ENCODE results near the gene OVAAL.
"Not testable (repeated sequence)": the region's sequence is repeated elsewhere in the genome, so short reads cannot be mapped to it uniquely, and the experiment has no call there.

OVAAL gene

DNA sequence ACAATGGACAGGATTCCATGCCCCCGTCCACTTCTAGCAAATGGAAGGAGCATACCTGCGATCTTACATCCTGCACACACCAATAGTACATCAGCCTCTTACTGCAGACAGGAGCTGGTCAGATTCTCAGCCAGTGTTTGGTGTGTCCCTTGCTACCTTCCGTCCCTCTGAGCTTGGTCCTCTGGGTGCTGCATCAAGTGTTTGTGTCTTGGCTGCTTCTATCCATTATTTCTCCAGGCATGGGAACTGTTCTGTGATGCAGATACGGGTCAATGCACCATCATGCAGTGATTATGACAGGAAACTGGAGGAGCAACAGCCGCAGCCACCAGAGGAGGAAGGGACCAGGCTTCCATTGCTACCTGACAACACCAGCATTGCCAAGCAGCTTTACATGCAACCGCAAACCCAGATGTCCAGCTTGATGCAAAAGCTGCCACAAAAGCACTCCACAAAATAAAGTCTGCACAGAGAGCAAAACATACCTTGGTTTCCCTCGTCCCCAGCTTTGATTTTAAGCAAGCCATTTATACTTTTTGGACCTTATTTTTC is 21.9 kb upstream of the OVAAL start:
- DNase-seq: no peak
- intact Hi-C loops (cut with DNase I): loop anchor here (10.0 kb wide), 1 partner anchor 98 kb away; the partner anchor contains the start of gene XPR1

DNA sequence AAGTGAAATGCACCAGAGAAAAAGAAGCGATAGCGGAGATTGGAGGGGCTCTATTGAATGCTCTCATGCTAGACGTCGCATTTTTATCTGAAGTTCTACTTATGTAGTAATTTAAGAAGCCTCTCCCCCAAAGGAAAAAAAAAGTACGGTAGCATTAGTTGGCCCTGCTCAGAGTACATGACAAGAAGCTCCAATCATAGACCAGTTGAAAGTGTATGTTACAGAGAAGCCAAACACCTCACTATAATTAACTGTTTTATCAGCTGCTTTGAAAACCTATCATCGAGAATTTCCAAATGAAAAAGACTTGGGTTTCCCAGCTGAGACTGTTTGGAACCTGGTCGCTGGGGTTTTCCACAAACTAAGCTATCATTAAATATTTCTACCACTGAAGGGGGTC is 19.6 kb upstream of the OVAAL start:
- intact Hi-C loops (cut with DNase I): loop anchor here (10.0 kb wide), 1 partner anchor 96 kb away; the partner anchor contains the start of gene XPR1
- DNase-seq: no peak

DNA sequence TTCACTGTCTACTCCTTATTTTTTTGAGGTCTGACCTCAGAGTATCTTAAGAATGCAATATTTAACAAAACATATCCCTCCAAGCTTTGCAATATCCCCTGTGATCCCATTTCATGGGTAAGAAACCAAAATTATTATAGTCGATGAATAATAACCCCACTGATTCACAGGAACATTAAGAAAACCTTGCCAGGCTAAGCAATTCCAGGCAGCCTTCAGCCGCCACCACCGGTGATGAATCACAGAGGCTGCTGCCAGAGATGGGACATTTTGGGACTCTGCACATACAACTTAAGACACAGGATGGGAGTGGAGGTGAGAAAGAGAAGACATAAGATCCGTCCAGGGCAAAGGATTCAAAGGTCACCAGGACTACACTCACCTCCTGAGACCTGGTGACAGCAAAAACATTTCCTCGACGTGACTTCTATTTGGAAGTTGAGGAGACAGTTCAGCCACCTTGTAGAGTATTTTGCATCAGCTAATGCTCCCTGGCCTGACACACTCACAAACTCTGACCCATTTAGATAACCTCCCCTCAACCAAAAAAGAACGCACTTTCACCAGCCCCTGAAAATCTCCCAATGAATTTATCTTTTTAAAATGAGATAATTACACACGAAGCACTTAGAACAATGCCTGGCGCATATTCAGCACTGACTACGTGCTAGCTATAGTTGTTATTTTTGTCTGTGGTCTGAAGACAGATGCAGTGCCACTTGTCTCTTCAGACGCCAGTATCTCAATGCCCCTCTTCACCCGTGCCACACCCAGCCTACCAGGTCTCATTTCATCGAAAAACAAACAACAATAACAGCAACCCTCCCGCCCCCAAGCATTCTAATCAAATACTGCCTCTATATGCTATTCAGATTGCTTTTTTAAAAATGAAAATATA is 17.8 kb upstream of the OVAAL start:
- intact Hi-C loops (cut with DNase I): no loop called here
- DNase-seq: peak in 7 of 10 donors; percentile 7 to 89 (median 31)

DNA sequence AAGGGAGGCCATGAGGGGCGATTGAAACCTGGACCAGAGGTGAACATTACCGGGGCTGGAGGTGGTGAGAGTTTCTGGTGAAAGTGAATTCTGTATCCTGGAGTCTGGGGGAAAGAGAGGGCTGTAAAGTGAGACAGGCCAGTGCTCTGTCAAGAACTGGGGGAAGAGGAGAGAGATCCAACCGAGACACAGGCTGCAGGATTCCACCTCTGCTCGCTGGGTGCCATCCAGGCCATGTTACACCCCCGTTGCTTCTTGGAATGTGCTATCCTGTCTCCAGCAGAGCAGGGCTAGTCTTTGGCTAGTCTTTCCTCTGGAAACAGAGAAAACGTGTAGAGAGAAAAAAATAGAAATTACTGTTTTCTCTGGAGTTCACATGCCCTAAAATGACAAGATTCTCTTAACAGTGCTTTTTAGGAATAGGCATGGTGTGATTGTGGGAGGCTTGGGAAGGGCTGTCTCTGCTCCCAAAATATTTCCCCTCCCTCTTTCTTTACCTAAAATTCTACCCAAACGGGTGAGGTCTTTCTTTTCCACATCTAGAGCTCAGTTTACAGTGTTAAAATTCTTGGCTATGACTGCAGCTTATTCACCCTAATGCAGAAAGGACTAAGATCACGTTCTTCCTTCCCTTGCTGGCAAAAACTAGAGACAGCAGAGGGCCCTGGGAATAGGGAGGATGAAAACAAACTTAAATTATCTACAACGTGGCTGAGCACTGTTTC is 16.5 kb upstream of the OVAAL start:
- intact Hi-C loops (cut with DNase I): no loop called here
- DNase-seq: no peak

DNA sequence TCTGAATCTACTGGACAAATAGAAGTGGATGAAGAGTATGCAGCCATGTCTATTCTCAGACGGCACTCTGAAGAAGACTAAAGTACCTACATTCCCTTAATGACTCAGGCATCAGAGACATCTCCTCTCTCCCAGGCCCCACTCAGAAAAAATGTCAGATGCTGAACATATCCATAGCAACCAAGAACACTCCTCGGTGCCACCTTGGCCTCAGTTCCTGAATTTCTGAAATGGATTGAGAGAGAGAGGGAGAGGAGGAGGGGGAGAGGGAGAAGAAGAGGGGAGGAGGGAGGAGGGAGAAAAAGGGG is 16.0 kb upstream of the OVAAL start:
- intact Hi-C loops (cut with DNase I): no loop called here
- no peak for DNase-seq

DNA sequence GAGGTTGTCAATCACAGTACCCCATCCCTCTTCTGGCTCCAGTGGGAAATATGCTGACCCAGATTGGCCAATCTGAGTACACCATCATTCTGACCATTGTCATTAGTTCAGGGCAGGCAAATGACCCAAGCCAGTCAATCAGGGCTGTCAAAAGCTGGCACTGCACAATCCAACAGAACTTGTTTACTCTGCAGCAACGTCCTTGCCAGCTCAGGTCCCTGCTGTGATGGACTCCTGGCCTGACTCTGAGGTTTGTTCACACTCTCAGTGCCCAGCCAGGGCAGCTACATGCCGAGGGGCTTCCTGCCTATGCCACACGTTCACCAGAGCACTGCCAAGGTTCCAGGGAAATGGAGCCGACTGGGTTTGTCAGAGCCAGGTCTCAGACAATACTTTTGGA is 14.7 kb upstream of the OVAAL start:
- intact Hi-C loops (cut with DNase I): no loop called here

DNA sequence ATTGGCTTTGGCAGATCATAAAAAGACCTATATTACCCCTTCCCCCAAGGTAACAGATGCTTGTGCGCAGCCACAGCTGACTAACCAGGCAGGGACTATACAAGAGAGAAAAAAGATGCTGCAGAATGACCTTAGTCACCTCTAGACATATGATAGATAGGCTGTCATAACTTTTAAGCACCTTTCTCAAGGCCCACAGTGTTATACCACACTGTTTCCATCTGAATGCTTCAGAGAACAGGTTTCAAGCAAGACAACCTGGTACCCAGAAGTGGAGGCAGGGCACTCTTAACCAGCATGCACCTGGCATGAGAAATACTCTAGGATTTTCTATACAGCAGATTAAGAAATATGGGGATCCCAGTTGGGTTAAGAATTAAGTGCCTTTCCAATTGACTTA is 12.8 kb upstream of the OVAAL start:
- no peak for DNase-seq
- intact Hi-C loops (cut with DNase I): no loop called here

More for the DNA sequence above, 14.7 kb upstream of the OVAAL start:
- no peak for DNase-seq

DNA sequence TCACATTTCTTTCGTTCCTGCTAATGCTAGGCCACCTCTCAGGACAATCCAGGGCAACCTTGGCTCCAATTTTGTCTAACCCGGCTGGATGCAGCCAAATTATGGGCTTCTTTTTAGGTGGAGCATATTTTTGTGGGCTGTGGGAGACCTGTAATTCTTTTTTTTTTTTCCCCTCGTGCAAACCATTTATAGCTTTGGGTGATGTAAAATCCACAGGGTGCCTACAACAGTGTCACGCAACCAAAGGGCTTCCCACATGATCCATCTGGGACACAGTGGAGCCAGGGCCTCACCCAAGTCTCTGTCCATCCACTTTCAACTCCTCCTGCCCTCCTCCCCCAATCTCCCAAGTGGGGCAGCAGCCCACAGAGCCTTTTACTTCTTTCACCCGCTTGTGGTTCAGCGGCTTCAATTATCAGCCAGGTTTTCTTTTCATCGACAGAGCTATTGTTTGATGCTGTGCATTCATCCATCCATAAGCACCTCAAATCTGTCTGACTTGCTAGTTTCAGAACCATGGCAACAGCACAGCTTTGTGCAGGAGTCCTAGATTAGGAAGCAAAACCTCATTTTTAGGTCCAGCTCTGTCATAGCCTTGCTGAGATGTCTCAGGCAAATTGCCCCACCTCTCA is 10.0 kb upstream of the OVAAL start:
- intact Hi-C loops (cut with DNase I): no loop called here
- no peak for DNase-seq

DNA sequence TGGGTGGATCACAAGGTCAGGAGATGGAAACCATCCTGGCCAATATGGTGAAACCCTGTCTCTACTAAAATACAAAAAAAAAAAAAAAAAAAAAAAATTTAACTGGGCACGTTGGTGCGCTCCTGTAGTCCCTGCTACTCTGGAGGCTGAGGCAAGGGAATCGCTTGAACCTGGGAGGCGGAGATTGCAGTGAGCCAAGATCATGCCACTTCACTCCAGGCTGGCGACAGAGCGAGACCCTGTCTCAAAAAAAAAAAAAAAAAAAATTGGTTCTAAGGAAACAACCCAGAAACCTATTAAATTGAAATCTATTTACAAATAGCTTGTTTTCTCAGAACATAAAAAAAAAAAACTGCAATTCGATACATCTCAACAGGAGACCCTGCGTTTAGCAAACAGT is 9.0 kb upstream of the OVAAL start:
- intact Hi-C loops (cut with DNase I); DNase-seq: not testable (repeated sequence)

DNA sequence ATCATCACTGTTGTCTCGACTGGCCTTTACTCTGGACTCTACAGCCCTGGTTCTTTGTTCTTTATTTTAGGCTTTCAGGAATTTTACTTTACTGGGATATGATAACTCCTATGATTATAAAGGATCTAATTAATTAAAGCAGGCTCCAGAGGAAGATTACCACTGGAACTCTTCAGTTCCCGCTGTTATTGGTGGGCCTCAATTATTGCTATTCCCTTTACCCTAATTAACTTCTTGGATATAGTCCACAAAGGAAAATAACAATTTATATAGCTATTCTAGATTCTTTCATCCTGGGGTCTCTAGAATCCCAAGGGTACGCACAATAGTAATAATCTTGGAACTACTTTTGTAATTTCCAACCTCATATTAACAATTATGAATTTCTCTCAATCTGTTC is 8.5 kb upstream of the OVAAL start:
- intact Hi-C loops (cut with DNase I): no loop called here
- DNase-seq: no peak

DNA sequence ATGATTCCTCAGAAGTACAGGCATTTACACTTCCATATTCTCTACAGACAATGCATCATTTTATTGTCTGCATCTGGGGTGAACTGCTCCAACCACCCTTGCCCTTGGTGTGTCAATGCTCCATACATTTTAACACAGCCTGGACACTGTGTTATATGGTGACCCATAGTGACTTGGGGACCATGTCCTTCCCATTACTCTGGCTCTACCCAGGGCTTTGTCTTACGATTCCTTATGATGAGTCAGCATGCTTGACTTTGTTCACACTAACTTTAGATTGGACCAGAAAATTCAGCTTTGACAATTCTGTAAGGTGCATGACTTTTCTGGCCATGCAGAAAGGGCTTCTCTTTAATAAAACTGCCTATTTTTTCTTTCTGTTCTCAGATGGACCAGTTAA is 6.8 kb upstream of the OVAAL start:
- intact Hi-C loops (cut with DNase I): no loop called here
- no peak for DNase-seq

DNA sequence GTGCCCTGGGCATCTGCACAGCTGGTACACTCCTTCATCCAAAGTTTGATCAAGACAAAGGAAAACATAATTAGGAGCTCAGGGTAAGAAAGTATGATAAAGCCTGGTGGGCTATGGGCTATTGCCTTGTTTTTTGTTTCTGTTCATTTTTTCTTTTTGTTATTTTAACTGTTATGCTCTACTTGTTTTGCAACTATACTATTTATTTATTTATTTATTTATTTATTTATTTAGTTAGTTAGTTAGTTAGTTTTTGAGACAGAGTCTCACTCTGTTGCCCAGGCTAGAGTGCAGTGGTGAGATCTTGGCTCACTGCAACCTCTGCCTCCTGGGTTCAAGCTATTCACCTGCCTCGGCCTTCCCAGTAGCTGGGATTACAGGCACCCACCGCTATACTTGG is 5.7 kb upstream of the OVAAL start:
- DNase-seq; intact Hi-C loops (cut with DNase I): not testable (repeated sequence)

DNA sequence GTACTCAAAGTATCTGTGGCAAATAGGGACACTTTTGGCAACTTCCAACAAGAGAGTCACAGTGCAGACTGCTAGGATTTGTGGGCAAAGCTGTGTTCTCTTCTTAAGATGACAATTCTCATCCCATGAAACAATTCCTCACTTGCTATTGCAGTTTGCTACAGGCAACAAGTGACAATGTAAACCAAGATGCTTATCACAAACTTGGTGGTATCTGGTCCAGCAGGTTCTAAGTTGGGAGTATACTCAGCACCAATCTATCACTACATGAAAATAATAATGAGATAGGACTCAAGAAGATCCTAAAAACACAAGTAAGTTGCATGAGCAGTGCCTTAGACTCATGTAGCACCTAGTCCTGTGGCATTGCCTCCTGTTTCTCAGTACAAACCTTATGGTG is 3.4 kb upstream of the OVAAL start:
- intact Hi-C loops (cut with DNase I): no loop called here
- DNase-seq: no peak

DNA sequence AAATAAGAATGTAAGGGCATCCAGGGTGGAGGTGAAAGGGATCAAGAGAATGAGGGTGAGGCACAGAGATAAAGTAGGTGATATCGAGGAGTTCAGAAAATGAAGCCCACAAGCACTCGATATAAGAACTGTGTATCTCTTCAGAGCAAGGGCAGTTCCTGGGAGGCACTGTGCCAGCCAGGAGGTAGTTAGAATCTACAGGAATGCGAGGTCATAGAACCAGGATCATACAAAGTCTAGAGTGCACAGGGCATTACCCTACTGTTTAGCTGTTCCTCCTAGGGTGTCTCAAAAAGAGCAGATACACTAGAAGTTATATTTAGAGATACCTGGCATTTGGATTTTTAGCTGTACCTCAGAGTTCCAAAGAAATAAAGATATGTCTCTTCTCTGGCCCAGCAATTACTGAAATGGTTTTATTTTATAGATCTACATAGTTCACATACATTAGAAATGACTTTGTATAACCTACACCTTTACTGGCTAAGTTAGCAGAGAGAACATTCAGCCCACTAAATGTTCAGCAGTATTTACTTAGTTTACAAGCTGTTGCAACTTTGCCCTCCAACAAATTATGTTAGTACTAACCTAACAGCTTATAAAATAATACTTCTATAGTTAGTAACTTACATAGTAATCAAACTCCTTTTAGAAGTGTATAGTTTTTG is 1.6 kb downstream of the OVAAL start:
- no peak for DNase-seq
- intact Hi-C loops (cut with DNase I): no loop called here

DNA sequence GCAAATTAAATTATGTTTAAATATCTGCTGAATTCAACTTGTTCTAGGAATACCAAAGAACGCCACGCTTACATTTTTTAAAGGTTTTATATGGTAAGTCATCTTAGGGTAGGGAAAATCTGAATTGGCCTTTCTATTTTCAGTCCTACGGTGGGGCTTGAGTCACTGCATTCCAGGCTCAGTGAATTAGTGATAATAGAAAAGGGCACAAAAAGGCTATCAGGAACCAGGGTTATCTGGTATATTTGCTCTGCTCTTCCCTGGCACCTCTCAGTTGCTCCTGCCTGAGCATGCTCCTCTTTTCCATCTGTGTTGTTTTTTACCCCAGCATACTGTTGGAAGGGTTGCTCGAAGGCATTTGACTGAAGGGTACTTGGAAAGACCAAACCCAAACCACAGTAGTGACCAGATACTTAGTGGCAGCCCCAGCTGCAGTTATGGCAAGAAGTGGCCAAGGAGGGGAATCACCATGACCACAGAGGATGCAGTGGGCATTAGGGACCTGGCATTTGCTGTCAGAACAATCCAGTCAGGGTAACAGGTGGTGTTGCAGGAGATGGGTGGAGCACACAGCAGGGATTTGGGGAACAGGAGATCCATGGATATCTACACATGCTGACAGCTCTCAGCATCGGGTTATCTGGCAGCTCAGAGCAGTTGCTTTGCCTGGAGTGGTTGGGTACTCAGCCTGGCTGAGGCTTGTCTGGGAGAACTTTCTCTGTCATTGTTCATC is 2.3 kb downstream of the OVAAL start:
- DNase-seq: no peak
- intact Hi-C loops (cut with DNase I): no loop called here

DNA sequence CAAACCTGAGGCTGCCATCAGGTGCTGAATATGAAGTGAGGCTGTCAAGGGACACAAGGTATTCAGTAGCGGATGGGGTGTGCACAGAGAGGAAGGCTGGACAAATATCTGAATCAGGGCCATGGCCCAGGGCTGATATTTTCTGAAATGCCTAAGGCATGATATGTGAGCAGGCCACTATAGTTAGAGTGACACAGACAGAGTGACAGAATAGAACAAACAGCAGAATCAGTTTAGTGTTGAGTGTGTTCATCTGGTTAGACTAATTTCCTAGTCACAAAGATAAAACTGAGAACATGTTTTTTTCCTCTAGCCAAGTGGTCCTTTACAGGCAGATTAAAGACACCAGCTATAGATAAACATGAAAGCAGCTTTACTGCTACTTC is 3.9 kb downstream of the OVAAL start:
- no peak for DNase-seq

DNA sequence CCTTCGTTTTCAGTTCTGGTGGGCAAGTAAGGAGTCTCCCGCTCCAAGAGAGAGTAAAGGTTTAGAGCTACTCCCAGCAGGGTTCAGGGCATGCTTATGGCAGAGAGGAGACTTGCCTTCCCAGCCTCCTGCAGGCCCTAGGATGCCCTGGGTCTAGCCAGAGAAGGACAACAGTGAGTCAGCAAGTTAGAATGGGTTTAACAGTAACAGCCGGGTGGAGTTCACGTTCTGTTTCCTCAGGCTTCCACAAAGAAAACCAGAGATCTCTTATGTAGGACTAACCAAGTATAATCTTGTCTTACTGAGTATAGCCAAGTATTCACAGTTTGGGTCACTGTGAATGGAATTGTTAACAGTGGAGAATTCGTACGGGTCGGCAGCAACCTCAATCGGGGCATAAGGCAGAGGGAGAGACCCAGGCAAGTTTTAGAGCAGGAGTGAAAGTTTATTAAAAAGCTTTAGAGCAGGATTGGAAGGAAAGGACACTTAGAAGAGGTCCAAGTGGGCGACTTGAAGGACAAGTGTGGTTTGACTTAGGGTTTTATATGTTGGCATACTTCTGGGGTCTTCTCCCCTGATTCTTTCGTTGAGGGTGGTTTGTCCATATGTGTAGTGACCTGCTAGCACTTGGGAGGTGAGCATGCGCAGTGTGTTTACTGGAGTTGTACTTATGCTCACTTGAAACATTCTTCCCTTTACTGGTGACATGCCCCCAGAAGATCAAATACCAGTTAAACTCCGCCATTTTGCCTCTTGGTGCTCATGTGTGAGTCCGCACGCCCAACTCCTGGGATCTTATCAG is 4.5 kb downstream of the OVAAL start:
- no peak for DNase-seq
- intact Hi-C loops (cut with DNase I): no loop called here

More for the DNA sequence above, 3.9 kb downstream of the OVAAL start:
- intact Hi-C loops (cut with DNase I): no loop called here

DNA sequence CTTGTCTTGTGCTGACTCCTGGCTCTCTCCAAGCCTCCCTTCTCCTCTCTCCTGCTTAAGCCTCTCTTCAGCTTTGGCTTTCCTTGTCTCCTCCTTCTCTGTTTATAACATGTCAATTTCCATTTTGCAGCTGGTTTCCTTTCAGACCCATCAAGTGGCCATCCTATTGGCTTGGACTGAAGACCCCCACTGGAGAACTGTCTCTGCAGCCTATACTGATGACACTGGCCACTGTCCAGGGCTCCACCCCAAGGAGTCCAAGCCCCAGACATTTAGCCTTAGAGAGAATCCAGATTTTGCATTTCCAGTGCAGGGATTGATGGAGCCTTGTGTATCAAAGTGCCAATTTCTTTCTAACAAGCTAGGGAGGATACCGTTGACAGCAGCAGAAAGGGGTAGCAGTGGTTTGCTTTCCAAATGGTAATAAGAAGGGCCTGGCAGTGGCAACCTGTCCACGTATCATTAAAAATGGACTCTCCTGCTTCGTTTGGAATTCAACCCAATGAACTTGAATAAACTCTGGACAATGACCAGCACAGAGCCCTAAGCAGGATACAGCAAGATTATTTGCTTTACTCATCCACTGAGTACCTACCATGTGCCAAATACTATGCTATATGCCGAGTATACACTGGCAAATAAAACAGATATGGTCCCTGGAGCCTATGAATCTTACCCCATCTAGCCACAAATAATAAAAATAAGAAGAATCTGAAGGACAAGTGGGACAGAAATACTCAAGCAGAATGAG is 6.5 kb downstream of the OVAAL start:
- DNase-seq: no peak
- intact Hi-C loops (cut with DNase I): no loop called here

All from posterior cingulate gyrus (tissue), 11 donors.